Ovary (tissue), 9 donors: ENCODE measurements around the gene TRAPPC2. TPM values are rescaled to one million over a fixed set of nuclear protein-coding genes. Genes with fewer than 3 reads are reported as not detected.
A peak's percentile ranks its signal among the peaks of the same experiment; 100 is the strongest.
"Not testable (repeated sequence)": the region's sequence is repeated elsewhere in the genome, so short reads cannot be mapped to it uniquely, and the experiment has no call there.

ENCODE experiments used
- DNase-seq, 5 donors: peaks; one replicate each; pipeline ENCODE4 v3.0.0-alpha.2; 2019 to 2020
- H3K27ac ChIP-seq, 2 donors: fragments of 200-600 bp; one replicate each; pipeline versions ENCODE4 v1.5.1 to v1.8.0; 2019 to 2022
- H3K27me3 ChIP-seq: fragments of 200-600 bp; one replicate; pipeline ENCODE4 v1.8.0; 2022
- H3K36me3 ChIP-seq: fragments of 200-600 bp; sonication (generic); one replicate; pipeline ENCODE4 v1.5.1; 2019
- H3K4me1 ChIP-seq: one replicate; pipeline ENCODE4 v1.8.1; 2013; ENCODE audit warnings: mild to moderate bottlenecking, moderate library complexity; ENCODE audit not compliant: insufficient read depth
- H3K4me3 ChIP-seq: fragments of 200-600 bp; sonication (generic); one replicate; pipeline ENCODE4 v1.5.1; 2017
- H3K9me3 ChIP-seq, 2 donors: fragments of 200-600 bp in 1 of 2; sonication (generic) in 1 of 2; one replicate each; pipeline versions ENCODE4 v1.5.1 to v1.8.1; 2013 to 2019; ENCODE audit warnings: mild to moderate bottlenecking in 1 of 2, moderate library complexity in 1 of 2
- EP300 ChIP-seq: sonication (generic); formaldehyde crosslinking; IDR thresholded peaks from one replicate; pipeline ENCODE4 v1.6.1; 2017; ENCODE audit warnings: antibody characterized with exemption
- POLR2A ChIP-seq: fragments of 450-650 bp; IDR thresholded peaks from one replicate; pipeline ENCODE4 v1.6.1; 2017; ENCODE audit warnings: antibody characterized with exemption, mild to moderate bottlenecking, moderate library complexity
- WGBS, 3 donors: extraction: QIAGEN DNeasy Blood & Tissue Kit in 1 of 3; methylation state at CpG; one replicate each; pipeline versions ENCODE4 v1.1.5 to v1.1.7; 2013 to 2017; 5-methylcytosine and 5-hydroxymethylcytosine counted together
- intact Hi-C, 4 donors: fragments of 100-400 bp; cut with DNase I; formaldehyde crosslinking; loops; one replicate each; pipeline versions ENCODE4 v1.11.0 to v1.15.1; 2022 to 2023
- polyA plus RNA-seq, 2 donors: library from polyadenylated mRNA; stranded (reverse); fragments of 200-250 nt in 1 of 2; fragments of 350-450 nt in 1 of 2; fragmentation: Illumina TruSeq in 1 of 2; extraction: RNeasy Lipid Tissue Mini Kit (QIAGEN cat#74804) in 1 of 2; gene quantifications; one replicate each; pipeline ENCODE4 v1.2.3, GENCODE V29; 2013 to 2014
- total RNA-seq, 7 donors: library from RNA; depleted of rRNA in 2 of 7; stranded (reverse); fragments of >200 nt in 2 of 7; fragmentation: NEBNext Ultra II Directional in 3 of 7; extraction: Animal tissue kit (Norgen Biotek cat#: 25700) in 3 of 7; gene quantifications; one replicate each; pipeline versions ENCODE4 v1.1.0 to v1.2.4, GENCODE V29; 2016 to 2023
- TF ChIP-seq, protein P1 (sequence below), 3 donors: fragments of 450-650 bp in 2 of 3; fragments of 200-600 bp in 1 of 3; IDR thresholded peaks; one replicate each; pipeline versions ENCODE4 v1.5.1 to v1.8.0; 2016 to 2022; ENCODE audit warnings: antibody characterized with exemption in 3 of 3, mild to moderate bottlenecking in 1 of 3
- donor health status: DM: no; HTN: no; CAD: no; lungs with moderate emphysema.
- donor health status: DM: no; HTN: no; CAD: no.
- donor health status: Bipolar disorder and iron deficiency.
- donor health status: DM: yes; HTN: yes; CAD: no.
- donor health status: DM: no; HTN: no; CAD: no.
- donor health status: DM: yes; HTN: yes; CAD: no.

The TRAPPC2 gene
- total and polyA plus RNA-seq, 9 donors = 10.7 to 26.5 (median 20.9) TPM

- H3K27ac ChIP-seq = no peak overlapping the region
- TF ChIP-seq POLR2A (no peak), EP300 (no peak)
- TF ChIP-seq, protein P1, sequence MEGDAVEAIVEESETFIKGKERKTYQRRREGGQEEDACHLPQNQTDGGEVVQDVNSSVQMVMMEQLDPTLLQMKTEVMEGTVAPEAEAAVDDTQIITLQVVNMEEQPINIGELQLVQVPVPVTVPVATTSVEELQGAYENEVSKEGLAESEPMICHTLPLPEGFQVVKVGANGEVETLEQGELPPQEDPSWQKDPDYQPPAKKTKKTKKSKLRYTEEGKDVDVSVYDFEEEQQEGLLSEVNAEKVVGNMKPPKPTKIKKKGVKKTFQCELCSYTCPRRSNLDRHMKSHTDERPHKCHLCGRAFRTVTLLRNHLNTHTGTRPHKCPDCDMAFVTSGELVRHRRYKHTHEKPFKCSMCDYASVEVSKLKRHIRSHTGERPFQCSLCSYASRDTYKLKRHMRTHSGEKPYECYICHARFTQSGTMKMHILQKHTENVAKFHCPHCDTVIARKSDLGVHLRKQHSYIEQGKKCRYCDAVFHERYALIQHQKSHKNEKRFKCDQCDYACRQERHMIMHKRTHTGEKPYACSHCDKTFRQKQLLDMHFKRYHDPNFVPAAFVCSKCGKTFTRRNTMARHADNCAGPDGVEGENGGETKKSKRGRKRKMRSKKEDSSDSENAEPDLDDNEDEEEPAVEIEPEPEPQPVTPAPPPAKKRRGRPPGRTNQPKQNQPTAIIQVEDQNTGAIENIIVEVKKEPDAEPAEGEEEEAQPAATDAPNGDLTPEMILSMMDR (IDR thresholded peaks at IDR 0.05) = no peak
- H3K27me3 ChIP-seq = no peaks in the 10 kb centered on the region
- H3K4me1 ChIP-seq = no peaks in the 10 kb centered on the region
- H3K36me3 ChIP-seq = no peaks in the 10 kb centered on the region
- intact Hi-C loops = no loop called here
- no peak overlapping the region for H3K4me3 ChIP-seq
- WGBS, 3 donors = 89 to 92% (median 89%) methylated on average over 6 of the region's 6 CpGs
- DNase-seq = no peak
- H3K9me3 ChIP-seq = no peaks in the 10 kb centered on the region
Observed at GRCh38 chrX:13741695-13742094, 7.3 kb upstream of the TRAPPC2 start.

GRCh38 chrX:13733506-13733905, 914 bp downstream of the TRAPPC2 start:
- Histone ChIP-seq H3K4me1 (peaks cover 1% of the 10 kb centered on the region), H3K27me3 (no peaks in the 10 kb centered on the region), H3K4me3 (peak overlapping the region; percentile 88), H3K27ac (peak overlapping the region; percentile 18 to 77), H3K9me3 (no peaks in the 10 kb centered on the region), H3K36me3 (no peaks in the 10 kb centered on the region)
- no peak for DNase-seq
- WGBS, 3 donors = 32 to 39% (median 33%) methylated on average over 4 of the region's 4 CpGs
- TF ChIP-seq, protein P1 (IDR thresholded peaks at IDR 0.05) = no peak
- TF ChIP-seq EP300 (no peak), POLR2A (no peak)
- intact Hi-C loops = loop anchor here in 1 of 4 donors (10.0 kb wide), 1 partner anchor 79 kb away; the partner anchor contains the start of gene TCEANC

- no peak for TF ChIP-seq POLR2A
- TF ChIP-seq EP300 = no peak
- TF ChIP-seq, protein P1 (IDR thresholded peaks at IDR 0.05) = no peak
- intact Hi-C loops = loop anchor here in 1 of 4 donors (10.0 kb wide), 1 partner anchor 78 kb away; the partner anchor contains the start of gene TCEANC
- 69 to 82% (median 81%) methylated on average over 7 of the region's 7 CpGs for WGBS, 3 donors
- no peak for DNase-seq
- no peak overlapping the region for H3K4me3 ChIP-seq
- H3K27ac ChIP-seq = no peak overlapping the region
- no peaks in the 10 kb centered on the region for H3K9me3 ChIP-seq
- peaks cover 1% of the 10 kb centered on the region for H3K4me1 ChIP-seq
- H3K27me3 ChIP-seq = no peaks in the 10 kb centered on the region
- no peaks in the 10 kb centered on the region for H3K36me3 ChIP-seq
Observed at GRCh38 chrX:13732246-13733067, 2.0 kb downstream of the TRAPPC2 start.

GRCh38 chrX:13730523-13730922, 3.9 kb downstream of the TRAPPC2 start:
- DNase-seq, H3K4me1 ChIP-seq, H3K4me3 ChIP-seq, H3K9me3 ChIP-seq, H3K27me3 ChIP-seq, H3K36me3 ChIP-seq, H3K27ac ChIP-seq: not testable (repeated sequence)
- intact Hi-C loops = loop anchor here in 1 of 4 donors (10.0 kb wide), 1 partner anchor 76 kb away; the partner anchor contains the start of gene TCEANC
- WGBS, 3 donors = 92 to 98% (median 93%) methylated on average over 1 of the region's 1 CpG

DNA sequence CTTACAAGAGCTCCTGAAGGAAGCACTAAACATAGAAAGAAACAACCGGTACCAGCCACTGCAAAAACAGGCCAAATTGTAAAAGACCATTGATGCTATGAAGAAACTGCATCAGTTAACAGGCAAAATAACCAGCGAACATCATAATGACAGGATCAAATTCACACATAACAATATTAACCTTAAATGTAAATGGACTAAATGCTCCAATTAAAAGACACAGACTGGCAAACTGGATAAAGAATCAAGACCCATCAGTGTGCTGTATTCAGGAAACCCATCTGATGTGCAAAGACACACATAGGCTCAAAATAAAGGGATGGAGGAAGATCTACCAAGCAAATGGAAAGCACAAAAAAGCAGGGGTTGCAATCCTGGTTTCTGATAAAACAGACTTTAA, 7.8 kb downstream of the TRAPPC2 start:
- WGBS, 3 donors = 96 to 99% (median 97%) methylated on average over 2 of the region's 2 CpGs
- H3K36me3 ChIP-seq, H3K27ac ChIP-seq, H3K9me3 ChIP-seq, intact Hi-C loops, H3K27me3 ChIP-seq, DNase-seq, H3K4me3 ChIP-seq, H3K4me1 ChIP-seq: not testable (repeated sequence)

- H3K9me3 ChIP-seq, H3K27me3 ChIP-seq, H3K27ac ChIP-seq, H3K4me1 ChIP-seq, H3K36me3 ChIP-seq, DNase-seq, intact Hi-C loops, H3K4me3 ChIP-seq: not testable (repeated sequence)
- WGBS, 3 donors = 86 to 92% (median 88%) methylated on average over 9 of the region's 9 CpGs
Observed at GRCh38 chrX:13724878-13725277, 9.5 kb downstream of the TRAPPC2 start.
